WI38 (cell line): Measurements from ENCODE around the gene ADCYAP1.
A peak's percentile ranks its signal among the peaks of the same experiment; 100 is the strongest.
"Not testable (repeated sequence)": the region's sequence is repeated elsewhere in the genome, so short reads cannot be mapped to it uniquely, and the experiment has no call there.

Experiments used
- H3K4me3 ChIP-seq: 2 replicates; pipeline ENCODE4 v1.5.1; 2011; ENCODE audit warnings: low read depth, mild to moderate bottlenecking, control low read depth, low read length
- TF ChIP-seq, protein P1 (sequence below): IDR thresholded peaks from 2 replicates; pipeline ENCODE4 v1.5.1; 2012; ENCODE audit warnings: low read depth, mild to moderate bottlenecking, control low read depth, low read length

Gene ADCYAP1

DNA sequence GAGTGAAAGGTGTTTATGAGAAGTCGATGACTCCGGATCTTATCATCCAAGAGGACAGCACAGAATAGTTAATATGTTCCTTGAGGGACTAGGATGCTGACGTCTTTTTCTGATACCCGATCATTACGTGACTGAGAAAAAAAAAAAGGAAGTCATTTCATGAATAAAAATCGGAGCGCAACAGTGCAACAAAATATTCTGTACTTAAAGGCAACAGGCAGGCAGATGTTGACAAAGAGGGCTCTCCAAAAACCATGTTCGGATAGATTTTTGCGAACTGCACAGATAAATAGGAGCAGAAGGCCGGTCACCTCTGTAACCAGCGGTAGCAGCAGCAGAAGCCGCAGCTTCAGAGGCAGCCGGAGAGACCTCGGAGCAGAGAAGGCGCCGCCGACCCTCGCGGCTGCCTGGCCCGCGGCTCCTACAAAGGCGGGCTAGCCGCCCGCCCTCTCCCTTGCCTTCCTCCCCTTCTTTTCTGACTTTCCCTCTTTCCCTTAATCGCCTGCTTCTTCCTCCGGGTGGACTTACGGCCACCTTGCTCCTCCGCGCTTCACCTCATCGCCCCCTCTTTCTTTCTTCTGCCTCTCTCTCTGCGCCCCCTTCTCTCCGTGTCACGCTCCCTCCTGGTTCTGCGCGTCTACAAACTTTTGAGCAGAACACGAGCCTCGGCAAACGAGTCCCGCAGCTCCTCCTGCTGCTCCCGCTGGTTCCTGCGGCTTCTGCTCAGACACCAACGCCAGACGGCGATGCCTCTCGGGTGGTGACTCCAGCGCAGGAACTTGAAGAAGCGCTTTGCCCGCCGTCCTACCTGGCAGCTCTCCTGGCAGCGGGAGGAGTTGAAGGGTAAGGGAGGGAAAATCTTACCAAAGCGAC lies at the start of gene ADCYAP1:
Gene ADCYAP1, plus strand, starts transcription at position 654 of the 873 bp plus-strand sequence. CDS start 516 bp downstream, outside the sequence.
- TF ChIP-seq, protein P1, sequence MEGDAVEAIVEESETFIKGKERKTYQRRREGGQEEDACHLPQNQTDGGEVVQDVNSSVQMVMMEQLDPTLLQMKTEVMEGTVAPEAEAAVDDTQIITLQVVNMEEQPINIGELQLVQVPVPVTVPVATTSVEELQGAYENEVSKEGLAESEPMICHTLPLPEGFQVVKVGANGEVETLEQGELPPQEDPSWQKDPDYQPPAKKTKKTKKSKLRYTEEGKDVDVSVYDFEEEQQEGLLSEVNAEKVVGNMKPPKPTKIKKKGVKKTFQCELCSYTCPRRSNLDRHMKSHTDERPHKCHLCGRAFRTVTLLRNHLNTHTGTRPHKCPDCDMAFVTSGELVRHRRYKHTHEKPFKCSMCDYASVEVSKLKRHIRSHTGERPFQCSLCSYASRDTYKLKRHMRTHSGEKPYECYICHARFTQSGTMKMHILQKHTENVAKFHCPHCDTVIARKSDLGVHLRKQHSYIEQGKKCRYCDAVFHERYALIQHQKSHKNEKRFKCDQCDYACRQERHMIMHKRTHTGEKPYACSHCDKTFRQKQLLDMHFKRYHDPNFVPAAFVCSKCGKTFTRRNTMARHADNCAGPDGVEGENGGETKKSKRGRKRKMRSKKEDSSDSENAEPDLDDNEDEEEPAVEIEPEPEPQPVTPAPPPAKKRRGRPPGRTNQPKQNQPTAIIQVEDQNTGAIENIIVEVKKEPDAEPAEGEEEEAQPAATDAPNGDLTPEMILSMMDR = no peak
- no peak within 1 kb of the TSS for H3K4me3 ChIP-seq

DNA sequence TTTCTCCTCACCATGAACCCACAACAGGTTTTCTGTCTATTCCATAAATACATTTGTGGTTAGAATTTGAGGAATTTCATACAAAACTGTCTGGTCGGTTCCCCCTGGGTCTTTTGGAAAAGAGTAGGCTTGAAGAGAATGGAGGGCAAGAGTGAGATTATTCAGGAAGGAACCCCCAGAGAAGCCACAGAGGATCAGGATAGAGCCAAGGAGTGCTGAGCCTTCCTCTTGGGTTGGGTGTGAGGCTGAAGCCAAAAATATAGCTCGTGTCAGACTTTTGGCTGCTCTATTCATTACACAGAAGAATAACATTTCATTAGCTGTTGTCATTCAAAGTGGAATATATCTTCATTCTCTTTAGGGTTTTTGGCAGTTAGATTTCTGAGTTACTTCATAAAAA lies 46.7 kb upstream of the ADCYAP1 start:
- no peak overlapping the region for H3K4me3 ChIP-seq
- TF ChIP-seq, protein P1 = no peak

DNA sequence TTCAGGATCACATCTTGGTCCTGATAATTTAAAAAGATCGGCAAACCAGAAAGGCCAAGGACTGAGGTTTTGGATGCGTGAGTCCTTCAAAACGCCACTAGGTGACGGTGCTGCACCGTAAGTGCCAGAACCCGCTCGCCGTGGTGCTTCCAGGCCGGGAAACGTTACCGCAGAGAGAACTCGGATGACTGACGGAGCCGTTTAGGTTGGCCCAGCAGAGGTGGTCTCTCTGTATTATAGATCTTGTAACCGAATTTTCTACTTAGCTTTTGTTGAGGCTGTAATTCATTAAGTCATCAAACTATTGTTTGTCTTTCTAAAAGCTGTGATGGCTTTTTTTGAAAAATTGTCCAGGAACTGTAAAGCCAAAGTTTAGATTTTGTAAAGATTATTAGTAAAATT lies 39.8 kb upstream of the ADCYAP1 start:
- TF ChIP-seq, protein P1 = peak; percentile 99
- H3K4me3 ChIP-seq = no peak overlapping the region

DNA sequence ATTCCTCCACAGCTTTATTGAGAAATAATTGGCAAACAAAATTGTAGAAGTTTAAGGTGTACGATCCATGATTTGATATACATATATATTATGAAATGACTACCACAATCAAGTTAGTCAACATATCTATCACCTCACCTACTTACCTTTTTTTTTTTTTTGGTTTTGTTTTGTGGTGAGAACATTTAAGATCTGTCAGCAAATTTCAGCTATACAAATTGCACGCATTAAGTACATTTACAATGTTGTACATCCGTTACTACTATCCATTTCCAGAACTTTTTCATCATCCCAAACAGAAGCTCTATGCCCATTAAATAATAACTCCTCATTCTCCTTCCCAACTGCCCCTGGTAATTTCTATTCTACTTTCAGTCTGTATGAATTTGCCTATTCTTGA lies 37.4 kb upstream of the ADCYAP1 start:
- no peak overlapping the region for H3K4me3 ChIP-seq
- TF ChIP-seq, protein P1 = no peak

DNA sequence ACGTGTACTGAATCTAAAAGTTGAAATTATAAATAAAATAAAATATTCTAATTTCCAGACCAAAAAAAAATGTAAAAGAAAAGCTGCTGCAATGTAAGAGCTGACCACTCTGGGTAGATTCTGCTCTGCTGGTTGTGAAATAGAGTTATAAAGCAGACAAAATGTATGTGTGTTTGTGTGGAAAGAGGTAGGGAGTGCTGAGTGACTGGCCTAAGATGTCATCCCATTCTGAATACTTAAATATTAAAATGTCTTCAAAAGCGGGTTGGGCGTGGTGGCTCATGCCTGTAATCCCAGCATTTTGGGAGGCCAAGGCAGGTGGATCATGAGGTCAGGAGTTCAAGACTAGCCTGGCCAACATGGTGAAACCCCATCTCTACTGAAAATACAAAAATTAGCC lies 31.2 kb upstream of the ADCYAP1 start:
- not testable (repeated sequence) for H3K4me3 ChIP-seq

DNA sequence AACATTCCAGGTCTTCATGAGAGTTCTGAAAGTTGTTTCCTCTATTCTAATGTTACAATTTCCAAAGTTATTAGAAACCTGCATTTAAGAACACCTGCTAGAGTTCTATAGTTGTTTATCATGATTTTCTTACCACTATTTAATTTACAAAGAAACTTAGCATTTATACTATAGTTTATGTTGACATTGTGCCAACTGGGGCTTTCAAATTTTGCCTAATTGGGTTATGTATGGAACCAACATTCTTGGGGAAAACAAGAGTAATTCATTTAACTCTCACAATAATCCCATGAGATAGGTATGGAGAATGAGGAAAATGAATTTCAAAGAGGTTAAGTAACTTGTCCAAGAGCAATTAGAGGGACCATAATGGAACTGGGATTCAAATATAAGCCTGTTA lies 28.8 kb upstream of the ADCYAP1 start:
- TF ChIP-seq, protein P1 = no peak
- H3K4me3 ChIP-seq = no peak overlapping the region

DNA sequence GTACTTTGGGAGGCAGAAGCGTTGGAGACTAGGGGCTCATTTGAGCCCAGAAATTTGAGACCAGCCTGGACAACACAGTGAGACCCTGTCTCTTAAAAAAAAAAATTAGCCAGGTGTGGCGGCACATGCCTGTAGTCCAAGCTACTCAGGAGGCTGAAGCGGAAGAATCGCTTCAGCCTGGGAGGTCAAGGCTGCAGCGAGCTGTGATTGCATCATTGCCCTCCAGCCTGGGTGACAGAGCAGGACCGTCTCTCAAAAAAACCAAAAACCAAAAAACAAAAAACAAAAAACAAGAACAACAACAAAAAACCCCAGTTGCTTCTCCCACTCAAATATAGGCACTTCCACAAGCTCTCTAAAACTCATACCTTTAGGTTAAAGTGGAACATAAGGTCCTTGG lies 27.4 kb upstream of the ADCYAP1 start:
- no peak overlapping the region for H3K4me3 ChIP-seq
- TF ChIP-seq, protein P1 = no peak

DNA sequence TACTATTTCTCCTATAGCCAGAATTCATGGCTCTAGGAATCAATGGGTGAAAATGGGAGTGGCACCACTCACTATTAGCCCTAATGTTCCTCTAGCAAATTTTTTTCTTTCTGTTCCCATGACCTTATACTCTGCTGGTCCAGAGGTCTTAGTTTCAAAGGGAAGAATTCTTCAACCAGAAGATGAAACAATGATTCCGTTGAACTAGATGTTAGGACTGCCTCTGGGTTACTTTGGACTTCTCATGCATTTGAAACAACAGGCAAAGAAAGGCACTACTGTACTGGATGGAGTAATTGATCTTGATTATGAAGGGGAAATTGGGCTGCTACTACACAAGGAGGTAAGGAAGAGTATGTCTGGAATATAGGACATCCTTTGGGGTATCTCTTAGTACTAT lies 18.6 kb upstream of the ADCYAP1 start:
- TF ChIP-seq, protein P1 = no peak
- H3K4me3 ChIP-seq = no peak overlapping the region
